ENCODE data around the gene TCIRG1.

Gene TCIRG1

DNA sequence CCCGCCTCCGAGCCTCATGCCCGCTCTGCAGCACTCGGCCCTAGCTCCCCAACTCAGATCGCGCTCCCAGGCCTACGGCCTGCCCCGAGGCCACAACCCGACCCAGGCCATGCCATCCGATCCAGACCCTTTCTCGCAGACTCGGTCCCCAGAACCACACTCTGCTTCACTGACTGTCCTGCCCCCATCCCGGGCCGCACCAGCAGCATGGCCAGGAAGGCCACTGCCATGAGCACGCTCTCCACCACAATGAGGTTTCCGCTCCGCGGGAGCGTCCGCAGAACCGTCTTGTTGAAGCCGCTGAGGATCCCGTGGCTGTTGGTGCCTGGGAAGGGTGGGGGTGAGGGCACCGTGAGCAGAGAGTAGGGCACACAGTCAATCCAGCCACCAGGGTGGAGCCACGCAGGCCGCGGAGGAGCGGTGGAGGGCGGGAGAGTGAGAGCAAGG, 41.3 kb upstream of the TCIRG1 start:
- peak in 1 of 2 experiments; percentile 83 for DNase-seq (ENCODE audit: low read depth in 1 of 2, low spot score in 1 of 2)
- peak overlapping the region; percentile 66 for H3K27ac ChIP-seq (replicated peaks)
- no peaks in the 10 kb centered on the region for H3K27me3 ChIP-seq (ENCODE audit: insufficient read depth, poor library complexity, severe bottlenecking)
- TF ChIP-seq, protein P1, sequence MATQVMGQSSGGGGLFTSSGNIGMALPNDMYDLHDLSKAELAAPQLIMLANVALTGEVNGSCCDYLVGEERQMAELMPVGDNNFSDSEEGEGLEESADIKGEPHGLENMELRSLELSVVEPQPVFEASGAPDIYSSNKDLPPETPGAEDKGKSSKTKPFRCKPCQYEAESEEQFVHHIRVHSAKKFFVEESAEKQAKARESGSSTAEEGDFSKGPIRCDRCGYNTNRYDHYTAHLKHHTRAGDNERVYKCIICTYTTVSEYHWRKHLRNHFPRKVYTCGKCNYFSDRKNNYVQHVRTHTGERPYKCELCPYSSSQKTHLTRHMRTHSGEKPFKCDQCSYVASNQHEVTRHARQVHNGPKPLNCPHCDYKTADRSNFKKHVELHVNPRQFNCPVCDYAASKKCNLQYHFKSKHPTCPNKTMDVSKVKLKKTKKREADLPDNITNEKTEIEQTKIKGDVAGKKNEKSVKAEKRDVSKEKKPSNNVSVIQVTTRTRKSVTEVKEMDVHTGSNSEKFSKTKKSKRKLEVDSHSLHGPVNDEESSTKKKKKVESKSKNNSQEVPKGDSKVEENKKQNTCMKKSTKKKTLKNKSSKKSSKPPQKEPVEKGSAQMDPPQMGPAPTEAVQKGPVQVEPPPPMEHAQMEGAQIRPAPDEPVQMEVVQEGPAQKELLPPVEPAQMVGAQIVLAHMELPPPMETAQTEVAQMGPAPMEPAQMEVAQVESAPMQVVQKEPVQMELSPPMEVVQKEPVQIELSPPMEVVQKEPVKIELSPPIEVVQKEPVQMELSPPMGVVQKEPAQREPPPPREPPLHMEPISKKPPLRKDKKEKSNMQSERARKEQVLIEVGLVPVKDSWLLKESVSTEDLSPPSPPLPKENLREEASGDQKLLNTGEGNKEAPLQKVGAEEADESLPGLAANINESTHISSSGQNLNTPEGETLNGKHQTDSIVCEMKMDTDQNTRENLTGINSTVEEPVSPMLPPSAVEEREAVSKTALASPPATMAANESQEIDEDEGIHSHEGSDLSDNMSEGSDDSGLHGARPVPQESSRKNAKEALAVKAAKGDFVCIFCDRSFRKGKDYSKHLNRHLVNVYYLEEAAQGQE (IDR thresholded peaks at IDR 0.05; ENCODE audit: insufficient replicate concordance, low read depth): no peak
- no peak for TF ChIP-seq CTCF (IDR thresholded peaks at IDR 0.05; ENCODE audit: insufficient read depth, low read length)
- no peak for TF ChIP-seq SPI1 (IDR thresholded peaks at IDR 0.05; ENCODE audit: borderline replicate concordance, low read depth)
- TF ChIP-seq POLR2AphosphoS5 (IDR thresholded peaks at IDR 0.05; ENCODE audit: low read depth): no peak; the same call in 1 of the 2 replicates
- no peak for TF ChIP-seq GABPA (IDR thresholded peaks at IDR 0.05; ENCODE audit: low read depth)
- H3K4me3 ChIP-seq (replicated peaks; ENCODE audit: insufficient read depth, low read length): peak overlapping the region; percentile 9; the same call in 1 of the 2 replicates

DNA sequence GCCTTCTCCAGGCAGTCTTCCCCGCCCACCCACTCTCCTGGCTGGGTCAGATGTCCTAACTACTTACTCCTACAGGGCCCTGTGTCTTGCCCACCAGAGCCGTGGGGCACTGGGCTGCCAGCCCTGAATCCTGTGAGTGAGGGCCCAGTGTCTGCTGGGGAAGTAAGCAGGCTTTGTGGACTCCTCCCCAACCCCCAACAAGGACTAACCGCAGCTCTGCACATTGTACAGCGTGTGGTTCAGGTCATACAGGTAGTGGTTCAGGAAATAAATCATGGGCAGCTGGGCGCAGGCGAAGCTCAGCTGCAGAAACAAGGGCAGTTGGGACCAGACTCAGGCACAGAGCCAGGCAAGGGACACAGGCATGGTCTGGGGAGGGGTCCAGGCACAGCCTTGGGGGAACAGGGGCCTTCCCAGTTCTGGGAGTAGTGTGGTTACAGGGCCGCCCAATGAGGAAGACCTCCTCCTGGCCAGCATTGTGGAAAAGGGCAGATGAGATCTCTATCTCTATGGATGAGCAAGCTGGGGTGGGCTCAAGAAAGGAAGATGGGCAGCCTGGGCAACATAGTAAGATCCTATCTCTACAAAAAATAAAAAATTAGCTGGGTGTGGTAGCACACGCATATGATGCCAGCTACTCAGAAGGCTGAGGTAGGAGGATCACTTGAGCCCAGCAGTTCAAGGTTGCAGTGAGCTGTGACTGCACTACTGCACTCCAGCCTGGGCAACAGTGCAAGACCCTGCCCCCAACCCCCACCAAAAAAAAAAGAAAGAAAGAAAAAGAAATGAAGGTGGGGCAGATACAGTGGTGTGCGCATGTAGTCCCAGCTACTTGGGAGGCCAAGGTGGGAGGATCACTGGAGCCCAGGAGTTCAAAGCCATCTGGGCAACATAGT, 40.4 kb upstream of the TCIRG1 start:
- H3K27ac ChIP-seq (replicated peaks): peak overlapping the region; percentile 66

More for the DNA sequence above, 40.4 kb upstream of the TCIRG1 start:
- peak in 1 of 2 experiments; percentile 87 for DNase-seq (ENCODE audit: low read depth in 1 of 2, low spot score in 1 of 2)
- H3K4me3 ChIP-seq (replicated peaks; ENCODE audit: insufficient read depth, low read length): no peak overlapping the region; the same call in 1 of the 2 replicates
- TF ChIP-seq POLR2AphosphoS5 (IDR thresholded peaks at IDR 0.05; ENCODE audit: low read depth): peak; percentile 62; the same call in 1 of the 2 replicates
- TF ChIP-seq, protein P1 (IDR thresholded peaks at IDR 0.05; ENCODE audit: insufficient replicate concordance, low read depth): no peak
- TF ChIP-seq CTCF (IDR thresholded peaks at IDR 0.05; ENCODE audit: insufficient read depth, low read length): no peak
- TF ChIP-seq SPI1 (IDR thresholded peaks at IDR 0.05; ENCODE audit: borderline replicate concordance, low read depth): peak; percentile 3; the same call in 1 of the 2 replicates
- no peak for TF ChIP-seq GABPA (IDR thresholded peaks at IDR 0.05; ENCODE audit: low read depth)
- H3K27me3 ChIP-seq (ENCODE audit: insufficient read depth, poor library complexity, severe bottlenecking): no peaks in the 10 kb centered on the region

All from HL-60 (cell line).